KMS-11 (cell line): Measurements from ENCODE around the gene GJA4.

Experiments used
- H2AFZ ChIP-seq: fragments of 200-600 bp; sonication (generic); 2 replicates; pipeline ENCODE4 v1.6.1; 2016; ENCODE audit warnings: antibody characterized with exemption, mixed run types, low read depth
- H3K27ac ChIP-seq: fragments of 200-600 bp; sonication (generic); 2 replicates; pipeline ENCODE4 v1.6.1; 2016; ENCODE audit warnings: mild to moderate bottlenecking, mixed run types
- H3K27me3 ChIP-seq: fragments of 200-600 bp; sonication (generic); 2 replicates; pipeline ENCODE4 v1.6.1; 2017; ENCODE audit warnings: mild to moderate bottlenecking, low read depth, mixed run types, moderate library complexity; ENCODE audit not compliant: insufficient read depth
- H3K36me3 ChIP-seq: fragments of 200-600 bp; sonication (generic); 2 replicates; pipeline ENCODE4 v1.6.1; 2017; ENCODE audit warnings: mild to moderate bottlenecking, mixed run types; ENCODE audit not compliant: insufficient read depth
- H3K4me1 ChIP-seq: fragments of 200-600 bp; sonication (generic); 2 replicates; pipeline ENCODE4 v1.6.1; 2016; ENCODE audit warnings: mild to moderate bottlenecking, low read depth, mixed run types; ENCODE audit not compliant: poor library complexity, severe bottlenecking
- H3K4me2 ChIP-seq: fragments of 200-600 bp; sonication (generic); 2 replicates; pipeline ENCODE4 v1.7.0; 2016; ENCODE audit warnings: mild to moderate bottlenecking, mixed run types
- H3K4me3 ChIP-seq: fragments of 200-600 bp; sonication (generic); IDR thresholded peaks from 2 replicates; pipeline ENCODE4 v1.6.1; 2017; ENCODE audit warnings: low read depth, low read length, mixed read lengths; ENCODE audit not compliant: insufficient read depth
- H3K79me2 ChIP-seq: fragments of 200-600 bp; sonication (generic); 2 replicates; pipeline ENCODE4 v1.6.1; 2016; ENCODE audit warnings: low read depth, mixed run types; ENCODE audit not compliant: insufficient read depth
- H3K9ac ChIP-seq: fragments of 200-600 bp; sonication (generic); 2 replicates; pipeline ENCODE4 v1.6.1; 2016; ENCODE audit warnings: mild to moderate bottlenecking, mixed run types
- H4K20me1 ChIP-seq: fragments of 200-600 bp; sonication (generic); 2 replicates; pipeline ENCODE4 v1.6.1; 2016; ENCODE audit warnings: mild to moderate bottlenecking, mixed run types; ENCODE audit not compliant: insufficient read depth
- CTCF ChIP-seq: fragments of 200-600 bp; sonication (generic); conservative IDR thresholded peaks from 2 replicates; pipeline ENCODE4 v1.6.1; 2017; ENCODE audit warnings: low read depth, mild to moderate bottlenecking, antibody characterized with exemption, low read length, moderate library complexity, mixed read lengths

Gene GJA4

GRCh38 chr1:34833711-34834110 lies 40.9 kb downstream of the GJA4 start:
- Histone ChIP-seq H3K4me1 (no peaks in the 10 kb centered on the region), H4K20me1 (no peaks in the 10 kb centered on the region), H3K9ac (no peak overlapping the region), H3K27me3 (no peaks in the 10 kb centered on the region), H2AFZ (no peak overlapping the region), H3K36me3 (no peaks in the 10 kb centered on the region), H3K27ac (no peak overlapping the region), H3K79me2 (no peaks in the 10 kb centered on the region), H3K4me3 (no peak overlapping the region), H3K4me2 (no peak overlapping the region)
- TF ChIP-seq CTCF = no peak

- Histone ChIP-seq H3K9ac (no peak overlapping the region), H3K27me3 (no peaks in the 10 kb centered on the region), H3K4me3 (no peak overlapping the region), H2AFZ (no peak overlapping the region), H3K79me2 (no peaks in the 10 kb centered on the region), H4K20me1 (no peaks in the 10 kb centered on the region), H3K27ac (no peak overlapping the region), H3K36me3 (no peaks in the 10 kb centered on the region), H3K4me2 (no peak overlapping the region), H3K4me1 (no peaks in the 10 kb centered on the region)
- no peak for TF ChIP-seq CTCF
These were observed 46.9 kb downstream of the GJA4 start for GRCh38 chr1:34839526-34840305.

DNA sequence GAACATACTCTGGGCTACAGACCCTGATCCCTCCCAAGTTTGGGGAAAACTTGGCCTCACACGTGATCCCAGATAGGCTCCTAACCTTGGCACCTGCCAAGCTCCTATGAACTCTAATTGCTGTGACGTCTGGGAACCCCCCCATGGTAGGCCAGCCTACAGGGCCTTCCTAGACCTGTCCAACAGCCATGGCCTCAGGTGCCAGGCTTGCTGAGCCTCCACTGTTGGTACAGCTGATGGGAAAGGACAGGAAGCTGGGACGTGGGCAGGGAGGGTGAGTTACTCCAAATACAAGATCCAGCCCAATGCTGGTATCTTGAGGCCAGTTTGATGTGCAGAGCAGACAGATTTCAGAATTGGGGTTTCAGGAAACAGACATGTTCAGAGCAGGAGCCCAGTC lies 47.6 kb downstream of the GJA4 start:
- Histone ChIP-seq H3K9ac (no peak overlapping the region), H3K27ac (no peak overlapping the region), H3K4me1 (no peaks in the 10 kb centered on the region), H3K36me3 (no peaks in the 10 kb centered on the region), H3K4me2 (no peak overlapping the region), H3K27me3 (no peaks in the 10 kb centered on the region), H3K79me2 (no peaks in the 10 kb centered on the region), H3K4me3 (no peak overlapping the region), H2AFZ (no peak overlapping the region), H4K20me1 (no peaks in the 10 kb centered on the region)
- TF ChIP-seq CTCF = no peak

GRCh38 chr1:34842073-34842472 lies 49.3 kb downstream of the GJA4 start:
- no peaks in the 10 kb centered on the region for H3K79me2 ChIP-seq
- no peaks in the 10 kb centered on the region for H3K4me1 ChIP-seq
- H3K4me3 ChIP-seq = no peak overlapping the region
- no peak overlapping the region for H3K27ac ChIP-seq
- TF ChIP-seq CTCF = no peak
- H3K27me3 ChIP-seq = no peaks in the 10 kb centered on the region
- no peak overlapping the region for H3K9ac ChIP-seq
- H3K4me2 ChIP-seq = no peak overlapping the region
- H4K20me1 ChIP-seq = no peaks in the 10 kb centered on the region
- H3K36me3 ChIP-seq = no peaks in the 10 kb centered on the region
- H2AFZ ChIP-seq = no peak overlapping the region
